ENCODE data around the gene NOSTRIN. TPM values are rescaled to one million over a fixed set of nuclear protein-coding genes. Genes with fewer than 3 reads are reported as not detected.

NOSTRIN gene
- total RNA-seq, 4 donors from 2014 or later: 5.0 to 16.1 (median 6.4) TPM

DNA sequence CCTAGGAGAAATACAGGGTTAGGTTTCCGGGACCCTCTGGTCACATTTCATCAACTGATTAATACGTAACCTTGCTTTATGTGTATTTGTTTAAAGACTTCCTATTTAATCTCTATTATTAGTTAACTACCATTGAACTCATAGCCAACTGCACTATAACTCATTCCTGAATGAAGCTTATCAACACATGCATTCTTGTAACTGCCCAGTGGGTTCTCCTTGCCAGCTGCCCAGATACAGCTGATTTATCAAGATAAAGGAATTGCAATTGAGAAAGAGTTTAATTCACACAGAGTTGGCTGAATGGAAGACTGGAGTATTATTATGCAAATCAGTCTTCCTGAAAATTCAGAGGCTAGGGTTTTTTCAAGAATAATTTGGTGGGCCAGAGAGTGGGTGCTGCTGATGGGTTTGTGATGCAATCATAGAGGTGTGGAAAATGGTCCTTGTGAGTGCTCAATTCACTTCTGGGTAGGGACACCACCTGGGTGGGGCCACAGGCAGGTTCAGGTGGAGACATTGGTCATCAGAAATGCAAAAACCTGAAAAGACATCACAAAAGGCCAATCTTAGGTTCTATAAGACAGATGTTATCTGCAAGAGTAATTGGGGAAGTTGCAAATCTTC is 21.1 kb upstream of the NOSTRIN start:
- in situ Hi-C loops (cut with MboI; ENCODE audit: low sequenced_read_pairs in 4 of 4) (no loop called here), intact Hi-C loops (cut with DNase I; ENCODE audit: low total_unique reads) (no loop called here)
- no peak overlapping the region for H3K4me3 ChIP-seq
- no peak for TF ChIP-seq POLR2A (IDR thresholded peaks at IDR 0.05)
- TF ChIP-seq, protein P1, sequence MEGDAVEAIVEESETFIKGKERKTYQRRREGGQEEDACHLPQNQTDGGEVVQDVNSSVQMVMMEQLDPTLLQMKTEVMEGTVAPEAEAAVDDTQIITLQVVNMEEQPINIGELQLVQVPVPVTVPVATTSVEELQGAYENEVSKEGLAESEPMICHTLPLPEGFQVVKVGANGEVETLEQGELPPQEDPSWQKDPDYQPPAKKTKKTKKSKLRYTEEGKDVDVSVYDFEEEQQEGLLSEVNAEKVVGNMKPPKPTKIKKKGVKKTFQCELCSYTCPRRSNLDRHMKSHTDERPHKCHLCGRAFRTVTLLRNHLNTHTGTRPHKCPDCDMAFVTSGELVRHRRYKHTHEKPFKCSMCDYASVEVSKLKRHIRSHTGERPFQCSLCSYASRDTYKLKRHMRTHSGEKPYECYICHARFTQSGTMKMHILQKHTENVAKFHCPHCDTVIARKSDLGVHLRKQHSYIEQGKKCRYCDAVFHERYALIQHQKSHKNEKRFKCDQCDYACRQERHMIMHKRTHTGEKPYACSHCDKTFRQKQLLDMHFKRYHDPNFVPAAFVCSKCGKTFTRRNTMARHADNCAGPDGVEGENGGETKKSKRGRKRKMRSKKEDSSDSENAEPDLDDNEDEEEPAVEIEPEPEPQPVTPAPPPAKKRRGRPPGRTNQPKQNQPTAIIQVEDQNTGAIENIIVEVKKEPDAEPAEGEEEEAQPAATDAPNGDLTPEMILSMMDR (IDR thresholded peaks at IDR 0.05 in 4 of 5, conservative IDR thresholded peaks at IDR 0.05 in 1 of 5): no peak
- H3K27me3 ChIP-seq: no peaks in the 10 kb centered on the region
- no peaks in the 10 kb centered on the region for H3K4me1 ChIP-seq
- H3K27ac ChIP-seq: no peak overlapping the region
- no peaks in the 10 kb centered on the region for H3K36me3 ChIP-seq
- DNase-seq (no peak), ATAC-seq (no peak)
- no peaks in the 10 kb centered on the region for H3K9me3 ChIP-seq

DNA sequence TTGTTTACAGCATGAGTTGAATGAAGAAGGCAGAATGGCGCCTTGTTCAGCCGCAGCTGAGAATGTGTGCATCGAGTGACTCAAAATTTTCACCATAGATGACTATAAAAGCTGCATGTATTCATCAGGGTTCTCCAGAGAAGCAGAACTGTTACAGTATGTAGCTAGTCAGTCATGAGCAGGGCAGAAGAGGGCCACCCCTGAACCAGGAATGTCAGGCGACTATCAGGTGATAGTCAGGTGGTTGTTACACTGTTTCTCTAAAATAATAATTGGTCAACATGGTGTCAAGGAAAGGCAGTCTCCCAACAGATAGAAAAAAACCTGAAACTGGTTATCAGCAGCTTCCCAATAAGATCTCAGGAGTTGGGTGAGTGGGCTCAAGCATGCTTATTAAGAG is 20.2 kb upstream of the NOSTRIN start:
- no peaks in the 10 kb centered on the region for H3K36me3 ChIP-seq
- no peaks in the 10 kb centered on the region for H3K4me1 ChIP-seq
- H3K9me3 ChIP-seq: no peaks in the 10 kb centered on the region
- H3K4me3 ChIP-seq: no peak overlapping the region
- TF ChIP-seq, protein P1 (IDR thresholded peaks at IDR 0.05 in 4 of 5, conservative IDR thresholded peaks at IDR 0.05 in 1 of 5): no peak
- TF ChIP-seq POLR2A (IDR thresholded peaks at IDR 0.05): no peak
- no peak for DNase-seq
- in situ Hi-C loops (cut with MboI; ENCODE audit: low sequenced_read_pairs in 4 of 4): no loop called here
- no peak overlapping the region for H3K27ac ChIP-seq
- no peaks in the 10 kb centered on the region for H3K27me3 ChIP-seq
- no peak for ATAC-seq
- intact Hi-C loops (cut with DNase I; ENCODE audit: low total_unique reads): no loop called here

DNA sequence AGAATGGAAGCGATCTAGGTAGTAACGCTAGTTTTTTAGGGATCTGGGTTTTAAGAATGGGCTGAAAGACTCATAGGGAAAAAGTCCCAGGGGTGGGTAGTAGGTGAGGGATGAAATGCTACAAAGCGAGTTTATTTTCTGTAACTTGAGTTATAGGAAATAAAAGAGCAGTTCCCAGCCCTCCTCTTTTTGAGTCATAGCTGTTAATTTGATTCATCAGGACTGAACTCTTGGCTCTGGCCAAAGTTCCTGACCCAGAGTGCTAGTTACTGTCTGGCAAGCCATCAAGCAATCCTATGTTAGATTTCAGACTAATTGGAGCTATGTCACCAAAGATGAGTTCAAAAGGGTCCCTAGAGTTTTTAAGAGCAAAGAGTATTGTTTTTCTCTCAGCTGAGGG is 17.4 kb upstream of the NOSTRIN start:
- ATAC-seq (no peak), DNase-seq (no peak)
- in situ Hi-C loops (cut with MboI; ENCODE audit: low sequenced_read_pairs in 4 of 4): no loop called here
- Histone ChIP-seq H3K27ac (no peak overlapping the region), H3K4me3 (no peak overlapping the region), H3K27me3 (no peaks in the 10 kb centered on the region), H3K36me3 (no peaks in the 10 kb centered on the region), H3K4me1 (no peaks in the 10 kb centered on the region), H3K9me3 (no peaks in the 10 kb centered on the region)
- intact Hi-C loops (cut with DNase I; ENCODE audit: low total_unique reads): no loop called here
- no peak for TF ChIP-seq POLR2A (IDR thresholded peaks at IDR 0.05)
- TF ChIP-seq, protein P1 (IDR thresholded peaks at IDR 0.05 in 4 of 5, conservative IDR thresholded peaks at IDR 0.05 in 1 of 5): no peak

DNA sequence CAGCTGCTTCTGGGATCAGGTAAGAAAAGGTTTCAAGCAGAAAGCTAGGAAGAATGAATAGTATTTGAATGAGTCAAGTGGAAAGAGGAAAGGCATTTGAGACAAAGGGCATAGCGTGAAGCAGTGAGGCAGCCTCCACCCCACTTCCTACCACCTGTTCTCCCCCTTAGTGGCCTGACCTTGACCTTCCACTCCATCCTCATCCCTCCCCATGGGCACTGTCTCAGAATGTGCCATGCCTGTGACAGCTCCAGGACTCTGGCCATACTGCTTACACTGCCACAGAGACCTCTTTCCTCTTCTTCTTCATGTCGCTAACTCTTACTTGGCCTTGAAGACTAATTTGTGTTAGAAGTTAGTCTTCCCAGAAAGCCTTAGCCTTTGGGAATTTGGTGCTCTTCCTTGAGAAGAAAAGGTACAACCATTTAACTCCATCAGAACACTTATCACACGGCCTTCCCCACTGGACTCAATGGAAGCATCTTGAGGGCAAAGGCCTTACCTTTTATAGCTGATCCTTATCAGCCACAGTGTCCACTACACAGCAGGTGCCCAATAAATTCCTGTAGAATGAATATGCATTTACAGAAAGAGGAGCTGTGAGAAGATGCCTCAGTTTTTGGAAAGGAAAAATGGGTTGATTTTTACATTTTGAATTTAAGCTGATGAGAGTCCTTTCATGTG is 15.2 kb upstream of the NOSTRIN start:
- in situ Hi-C loops (cut with MboI; ENCODE audit: low sequenced_read_pairs in 4 of 4) (no loop called here), intact Hi-C loops (cut with DNase I; ENCODE audit: low total_unique reads) (no loop called here)
- H3K9me3 ChIP-seq: no peaks in the 10 kb centered on the region
- ATAC-seq: no peak
- H3K4me1 ChIP-seq: no peaks in the 10 kb centered on the region
- no peak overlapping the region for H3K4me3 ChIP-seq
- H3K27me3 ChIP-seq: no peaks in the 10 kb centered on the region
- H3K27ac ChIP-seq: no peak overlapping the region
- H3K36me3 ChIP-seq: no peaks in the 10 kb centered on the region
- DNase-seq: no peak
- no peak for TF ChIP-seq POLR2A (IDR thresholded peaks at IDR 0.05)
- TF ChIP-seq, protein P1 (IDR thresholded peaks at IDR 0.05 in 4 of 5, conservative IDR thresholded peaks at IDR 0.05 in 1 of 5): no peak

All from gastrocnemius medialis (tissue), 4 donors.